Esophagus muscularis mucosa (tissue), 4 donors: ENCODE data around the gene UTP18. TPM values are rescaled to one million over a fixed set of nuclear protein-coding genes. Genes with fewer than 3 reads are reported as not detected.
"Not testable (repeated sequence)": the region's sequence is repeated elsewhere in the genome, so short reads cannot be mapped to it uniquely, and the experiment has no call there.

ENCODE experiments used
- DNase-seq: peaks from one replicate; pipeline ENCODE4 v3.0.0-alpha.2; 2017; ENCODE audit errors: extremely low spot score
- H3K27ac ChIP-seq, 4 donors: fragments of 200-600 bp; sonication (generic); replicated peaks in 1 of 4; 1 replicate in 3 of 4; 2 replicates in 1 of 4; pipeline ENCODE4 v1.5.1; 2016 to 2019; ENCODE audit warnings: mild to moderate bottlenecking in 1 of 4
- H3K27me3 ChIP-seq, 4 donors: fragments of 200-600 bp; sonication (generic); one replicate each; pipeline versions ENCODE4 v1.5.1 to v1.6.0; 2016 to 2019
- H3K36me3 ChIP-seq, 4 donors: fragments of 200-600 bp; sonication (generic); one replicate each; pipeline ENCODE4 v1.5.1; 2016 to 2019
- H3K4me1 ChIP-seq, 4 donors: fragments of 200-600 bp; sonication (generic); one replicate each; pipeline ENCODE4 v1.5.1; 2016 to 2019
- H3K4me3 ChIP-seq, 4 donors: fragments of 200-600 bp; sonication (generic); 1 replicate in 2 of 4; 2 replicates in 2 of 4; pipeline ENCODE4 v1.5.1; 2016 to 2019; ENCODE audit warnings: mild to moderate bottlenecking in 4 of 4, moderate library complexity in 1 of 4
- H3K9me3 ChIP-seq, 4 donors: fragments of 200-600 bp; sonication (generic); 1 replicate in 3 of 4; 2 replicates in 1 of 4; pipeline ENCODE4 v1.5.1; 2016 to 2019
- EP300 ChIP-seq: sonication (generic); formaldehyde crosslinking; IDR thresholded peaks from one replicate; pipeline ENCODE4 v1.6.1; 2017; ENCODE audit warnings: antibody characterized with exemption
- POLR2A ChIP-seq: fragments of 450-650 bp; IDR thresholded peaks from one replicate; pipeline ENCODE4 v1.6.1; 2017; ENCODE audit warnings: antibody characterized with exemption, moderate library complexity, mild to moderate bottlenecking, low read depth
- POLR2AphosphoS5 ChIP-seq, 2 donors: sonication (generic); formaldehyde crosslinking; IDR thresholded peaks; one replicate each; pipeline ENCODE4 v1.6.1; 2017; ENCODE audit warnings: antibody characterized with exemption in 2 of 2
- WGBS: methylation state at CpG from one replicate; pipeline ENCODE4 v1.1.5; 2018; 5-methylcytosine and 5-hydroxymethylcytosine counted together
- intact Hi-C: fragments of 100-400 bp; cut with DNase I; formaldehyde crosslinking; loops from one replicate; pipeline ENCODE4 v1.15.1; 2023
- total RNA-seq, 4 donors: library from RNA; depleted of rRNA; stranded (reverse); fragments of >200 nt; gene quantifications; one replicate each; pipeline versions ENCODE4 v1.1.0 to v1.2.1, GENCODE V29; 2016
- TF ChIP-seq, protein P1 (sequence below), 3 experiments: fragments of 200-600 bp in 2 of 3; fragments of 450-650 bp in 1 of 3; sonication (generic) in 2 of 3; IDR thresholded peaks; one replicate each; pipeline ENCODE4 v1.5.1; 2017 to 2019; ENCODE audit warnings: antibody characterized with exemption in 3 of 3, mild to moderate bottlenecking in 2 of 3, moderate library complexity in 1 of 3

Gene UTP18
- total RNA-seq, 4 donors from 2014 or later, result 17.9 to 29.3 (median 21.1) TPM

DNA sequence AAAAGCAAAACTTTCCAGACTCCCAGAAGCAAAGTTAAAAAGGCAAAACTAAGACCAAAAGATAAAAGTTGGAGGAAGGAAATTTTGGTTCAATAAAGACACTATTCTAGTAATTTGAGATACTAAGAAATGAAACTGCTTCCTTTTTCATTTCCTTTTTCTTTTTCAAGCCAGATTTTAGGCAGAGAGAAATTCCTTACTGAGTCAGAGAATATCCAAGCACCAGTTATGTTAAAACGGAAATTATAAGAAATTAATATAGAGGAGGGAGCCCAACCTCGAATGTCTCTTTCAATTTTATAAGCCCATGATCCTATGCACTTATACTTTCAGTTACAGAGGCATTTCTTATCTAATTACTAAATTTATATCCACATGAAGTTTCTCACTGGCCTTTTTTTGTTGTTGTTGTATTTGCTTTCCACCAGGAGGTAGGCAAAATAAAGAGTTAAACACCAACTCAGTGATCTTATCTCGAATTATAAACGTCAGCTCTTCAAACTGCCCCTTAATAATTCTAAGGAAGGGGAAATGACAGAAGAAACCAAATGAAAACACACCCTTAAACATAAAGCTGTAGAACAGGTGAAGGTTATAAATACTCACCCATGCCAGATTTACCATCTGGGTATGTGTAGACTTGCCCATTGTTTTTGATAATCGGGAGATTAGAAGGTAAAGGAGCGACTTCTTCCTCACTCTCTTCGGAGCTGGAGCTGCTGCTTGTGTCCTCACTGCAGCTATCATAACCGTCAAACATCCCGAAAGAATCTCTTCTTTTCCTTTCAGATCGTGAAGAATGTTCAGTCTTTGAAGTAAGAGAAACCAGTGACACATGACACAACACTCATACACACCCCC is 35.7 kb upstream of the UTP18 start:
- no peaks in the 10 kb centered on the region for H3K9me3 ChIP-seq
- H3K27ac ChIP-seq, result peak overlapping the region in 1 of 4 donors; percentile 37
- H3K36me3 ChIP-seq, result peaks cover 6 to 41% (median 30%) of the 10 kb centered on the region in 4 donors
- no peak overlapping the region for H3K4me3 ChIP-seq
- TF ChIP-seq POLR2AphosphoS5 (IDR thresholded peaks at IDR 0.05) (no peak), POLR2A (no peak), EP300 (no peak)
- TF ChIP-seq, protein P1, sequence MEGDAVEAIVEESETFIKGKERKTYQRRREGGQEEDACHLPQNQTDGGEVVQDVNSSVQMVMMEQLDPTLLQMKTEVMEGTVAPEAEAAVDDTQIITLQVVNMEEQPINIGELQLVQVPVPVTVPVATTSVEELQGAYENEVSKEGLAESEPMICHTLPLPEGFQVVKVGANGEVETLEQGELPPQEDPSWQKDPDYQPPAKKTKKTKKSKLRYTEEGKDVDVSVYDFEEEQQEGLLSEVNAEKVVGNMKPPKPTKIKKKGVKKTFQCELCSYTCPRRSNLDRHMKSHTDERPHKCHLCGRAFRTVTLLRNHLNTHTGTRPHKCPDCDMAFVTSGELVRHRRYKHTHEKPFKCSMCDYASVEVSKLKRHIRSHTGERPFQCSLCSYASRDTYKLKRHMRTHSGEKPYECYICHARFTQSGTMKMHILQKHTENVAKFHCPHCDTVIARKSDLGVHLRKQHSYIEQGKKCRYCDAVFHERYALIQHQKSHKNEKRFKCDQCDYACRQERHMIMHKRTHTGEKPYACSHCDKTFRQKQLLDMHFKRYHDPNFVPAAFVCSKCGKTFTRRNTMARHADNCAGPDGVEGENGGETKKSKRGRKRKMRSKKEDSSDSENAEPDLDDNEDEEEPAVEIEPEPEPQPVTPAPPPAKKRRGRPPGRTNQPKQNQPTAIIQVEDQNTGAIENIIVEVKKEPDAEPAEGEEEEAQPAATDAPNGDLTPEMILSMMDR (IDR thresholded peaks at IDR 0.05), result no peak
- H3K4me1 ChIP-seq, result peaks cover 8 to 20% (median 9%) of the 10 kb centered on the region in 4 donors
- no peak for DNase-seq
- H3K27me3 ChIP-seq, result no peaks in the 10 kb centered on the region
- intact Hi-C loops, result no loop called here
- 50% methylated on average over 10 of the region's 10 CpGs for WGBS

DNA sequence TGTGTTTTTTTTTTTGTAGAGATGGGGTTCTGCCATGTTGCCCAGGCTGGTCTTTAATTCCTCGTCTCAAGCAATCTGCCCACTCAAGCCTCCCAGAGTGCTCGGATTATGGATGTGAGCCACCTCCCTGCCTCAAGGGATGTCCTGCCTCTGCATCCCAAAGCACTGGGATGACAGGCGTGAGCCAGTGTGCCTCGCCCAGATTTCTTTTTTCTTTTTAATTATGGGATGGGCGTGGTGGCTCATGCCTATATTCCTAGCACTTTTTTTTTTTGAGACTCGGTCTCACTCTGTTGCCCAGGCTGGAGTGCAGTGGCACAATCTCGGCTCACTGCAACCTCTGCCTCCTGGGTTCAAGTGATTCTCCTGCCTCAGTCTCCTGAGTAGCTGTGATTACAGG is 34.8 kb upstream of the UTP18 start:
- H3K27me3 ChIP-seq, H3K4me3 ChIP-seq, H3K9me3 ChIP-seq, intact Hi-C loops, H3K27ac ChIP-seq, DNase-seq: not testable (repeated sequence)
- Histone ChIP-seq H3K36me3 (peaks cover 6 to 32% (median 24%) of the 10 kb centered on the region in 4 donors), H3K4me1 (peaks cover 10 to 24% (median 12%) of the 10 kb centered on the region in 4 donors)
- WGBS, result 88% methylated on average over 7 of the region's 7 CpGs

DNA sequence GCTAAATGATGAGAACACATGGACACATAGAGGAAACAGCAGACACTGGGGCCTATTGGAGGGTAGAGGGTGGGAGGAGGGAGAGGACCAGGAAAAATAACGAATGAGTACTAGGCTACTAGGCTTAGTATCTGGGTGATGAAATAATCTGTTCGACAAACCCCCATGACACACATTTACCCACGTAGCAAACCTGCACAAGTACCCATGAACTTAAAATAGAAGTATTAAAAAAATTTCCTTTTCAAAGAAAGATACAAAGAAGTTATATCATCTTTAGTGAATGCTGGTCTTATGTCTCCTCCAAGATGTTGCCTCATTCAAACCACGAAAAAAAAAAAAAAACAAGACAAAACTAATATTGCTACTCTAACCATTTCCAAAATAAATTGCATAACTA is 32.2 kb upstream of the UTP18 start:
- DNase-seq, result no peak
- Histone ChIP-seq H3K27me3 (no peaks in the 10 kb centered on the region), H3K4me1 (peaks cover 11 to 28% (median 13%) of the 10 kb centered on the region in 4 donors), H3K27ac (no peak overlapping the region), H3K36me3 (peaks cover 0 to 9% (median 6%) of the 10 kb centered on the region in 4 donors), H3K9me3 (no peaks in the 10 kb centered on the region), H3K4me3 (no peak overlapping the region)
- WGBS, result 77% methylated on average over 4 of the region's 4 CpGs
- TF ChIP-seq, protein P1 (IDR thresholded peaks at IDR 0.05), result no peak
- TF ChIP-seq POLR2A, result no peak
- no peak for TF ChIP-seq EP300
- no peak for TF ChIP-seq POLR2AphosphoS5 (IDR thresholded peaks at IDR 0.05)
- intact Hi-C loops, result no loop called here

GRCh38 chr17:51229889-51230288 is 30.5 kb upstream of the UTP18 start:
- no peak for DNase-seq
- H3K27me3 ChIP-seq, result no peaks in the 10 kb centered on the region
- H3K4me1 ChIP-seq, result peaks cover 1 to 15% (median 7%) of the 10 kb centered on the region in 4 donors
- H3K9me3 ChIP-seq, result no peaks in the 10 kb centered on the region
- no peaks in the 10 kb centered on the region for H3K36me3 ChIP-seq
- intact Hi-C loops, result no loop called here
- 97% methylated on average over 3 of the region's 3 CpGs for WGBS
- TF ChIP-seq POLR2A, result no peak
- TF ChIP-seq, protein P1 (IDR thresholded peaks at IDR 0.05), result no peak
- TF ChIP-seq EP300, result no peak
- no peak for TF ChIP-seq POLR2AphosphoS5 (IDR thresholded peaks at IDR 0.05)
- no peak overlapping the region for H3K27ac ChIP-seq
- H3K4me3 ChIP-seq, result no peak overlapping the region

DNA sequence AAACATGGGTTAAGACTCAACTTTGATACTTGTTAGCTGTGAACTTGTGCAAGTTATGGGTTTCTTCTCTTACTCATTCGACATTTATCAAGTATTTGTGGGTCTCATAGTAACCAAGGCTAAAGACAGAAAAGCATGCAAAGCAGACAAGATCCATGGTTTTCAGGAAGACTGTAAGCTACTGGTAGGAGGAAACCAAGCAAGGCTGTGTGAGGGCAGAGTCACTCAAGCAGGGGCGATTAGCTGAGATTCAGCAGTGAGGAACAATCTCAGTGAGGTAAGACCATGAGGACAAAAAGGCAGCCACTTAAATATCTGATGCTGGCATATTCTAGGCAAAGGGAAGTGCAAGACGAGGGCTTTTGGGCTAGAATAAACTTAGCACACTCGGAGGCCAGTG is 30.0 kb upstream of the UTP18 start:
- Histone ChIP-seq H3K9me3 (no peaks in the 10 kb centered on the region), H3K27ac (no peak overlapping the region), H3K27me3 (no peaks in the 10 kb centered on the region), H3K36me3 (no peaks in the 10 kb centered on the region), H3K4me3 (no peak overlapping the region), H3K4me1 (peaks cover 0 to 11% (median 5%) of the 10 kb centered on the region in 4 donors)
- DNase-seq, result no peak
- WGBS, result 80% methylated on average over 4 of the region's 4 CpGs
- TF ChIP-seq POLR2A, result no peak
- no peak for TF ChIP-seq EP300
- TF ChIP-seq POLR2AphosphoS5 (IDR thresholded peaks at IDR 0.05), result no peak
- TF ChIP-seq, protein P1 (IDR thresholded peaks at IDR 0.05), result no peak
- intact Hi-C loops, result no loop called here
